Stimulated activated CD8-positive, alpha-beta memory T cell treated with anti-CD3 and anti-CD28 coated beads, Interleukin-2, amount 100 ng/mL, for 1 hour (primary cell): ENCODE measurements around the gene ALDH1L2.
"Not testable (repeated sequence)": the region's sequence is repeated elsewhere in the genome, so short reads cannot be mapped to it uniquely, and the experiment has no call there.

ENCODE experiments used
- DNase-seq, 2 donors: peaks; one replicate each; pipeline ENCODE4 v3.0.0-alpha.2; 2020; ENCODE audit warnings: low read depth in 2 of 2

The ALDH1L2 gene

GRCh38 chr12:104985206-104985605 is 99.1 kb downstream of the ALDH1L2 start:
- DNase-seq: no peak

- DNase-seq: not testable (repeated sequence)
Observed at GRCh38 chr12:104977688-104978087, 106.6 kb downstream of the ALDH1L2 start.

GRCh38 chr12:104976703-104977102 is 107.6 kb downstream of the ALDH1L2 start:
- DNase-seq: no peak

- no peak for DNase-seq
Observed at GRCh38 chr12:104975587-104976343, 108.5 kb downstream of the ALDH1L2 start.

- DNase-seq: no peak
Observed at GRCh38 chr12:104974626-104975290, 109.5 kb downstream of the ALDH1L2 start.

GRCh38 chr12:104973250-104973649 is 111.0 kb downstream of the ALDH1L2 start:
- DNase-seq: no peak

- no peak for DNase-seq
Observed at GRCh38 chr12:104971306-104971705, 113.0 kb downstream of the ALDH1L2 start.
